Memory B cell (primary cell): ENCODE data around the gene ADM2.

Source experiments
- ATAC-seq: fragments of 150-1000 bp; cut with Tn5 transposase; 2 replicates; pipeline ENCODE4 v1.10.0; 2021; ENCODE audit warnings: low read depth, mild to moderate bottlenecking, moderate library complexity
- DNase-seq, 2 donors: peaks; one replicate each; pipeline ENCODE4 v3.0.0; 2022; ENCODE audit warnings: low spot score in 2 of 2
- H3K27ac Mint-ChIP-seq: one replicate; pipeline ENCODE4 v1.8.0; 2022; ENCODE audit warnings: mild to moderate bottlenecking, moderate library complexity, mixed read lengths
- H3K27me3 Mint-ChIP-seq: one replicate; pipeline ENCODE4 v1.8.0; 2022; ENCODE audit warnings: mixed read lengths
- H3K36me3 Mint-ChIP-seq: one replicate; pipeline ENCODE4 v1.8.0; 2022; ENCODE audit warnings: mild to moderate bottlenecking, mixed read lengths
- H3K4me1 Mint-ChIP-seq: one replicate; pipeline ENCODE4 v1.8.0; 2022; ENCODE audit warnings: mixed read lengths
- H3K4me3 Mint-ChIP-seq: one replicate; pipeline ENCODE4 v1.8.0; 2022; ENCODE audit warnings: mild to moderate bottlenecking, moderate library complexity, mixed read lengths
- H3K9me3 Mint-ChIP-seq: one replicate; pipeline ENCODE4 v1.8.0; 2022; ENCODE audit warnings: mixed read lengths

Gene ADM2

GRCh38 chr22:50468626-50469025, 12.7 kb upstream of the ADM2 start:
- no peak for DNase-seq
- Mint-ChIP-seq H3K4me1 (peaks cover 44% of the 10 kb centered on the region), H3K27ac (peak overlapping the region; percentile 86), H3K27me3 (no peaks in the 10 kb centered on the region), H3K36me3 (peaks cover 18% of the 10 kb centered on the region), H3K9me3 (no peaks in the 10 kb centered on the region), H3K4me3 (no peak overlapping the region)
- ATAC-seq: no peak

- peak overlapping the region; percentile 76 for H3K4me3 Mint-ChIP-seq
- ATAC-seq (peak; percentile 81), DNase-seq (peak; percentile 79 to 91)
- H3K36me3 Mint-ChIP-seq: peaks cover 13% of the 10 kb centered on the region
- peaks cover 49% of the 10 kb centered on the region for H3K4me1 Mint-ChIP-seq
- peak overlapping the region; percentile 86 for H3K27ac Mint-ChIP-seq
- no peaks in the 10 kb centered on the region for H3K9me3 Mint-ChIP-seq
- H3K27me3 Mint-ChIP-seq: no peaks in the 10 kb centered on the region
Observed at GRCh38 chr22:50469377-50470305, 11.7 kb upstream of the ADM2 start.

GRCh38 chr22:50470491-50470890, 10.9 kb upstream of the ADM2 start:
- Mint-ChIP-seq H3K4me3 (peak overlapping the region; percentile 76), H3K27me3 (no peaks in the 10 kb centered on the region), H3K4me1 (peaks cover 50% of the 10 kb centered on the region), H3K9me3 (no peaks in the 10 kb centered on the region), H3K36me3 (peaks cover 11% of the 10 kb centered on the region), H3K27ac (peak overlapping the region; percentile 86)
- DNase-seq (peak in 1 of 2 donors; percentile 44), ATAC-seq (no peak)

- no peaks in the 10 kb centered on the region for H3K9me3 Mint-ChIP-seq
- no peak for DNase-seq
- H3K4me1 Mint-ChIP-seq: peaks cover 51% of the 10 kb centered on the region
- no peak overlapping the region for H3K27ac Mint-ChIP-seq
- no peaks in the 10 kb centered on the region for H3K27me3 Mint-ChIP-seq
- ATAC-seq: no peak
- H3K4me3 Mint-ChIP-seq: peak overlapping the region; percentile 76
- H3K36me3 Mint-ChIP-seq: peaks cover 6% of the 10 kb centered on the region
Observed at GRCh38 chr22:50471197-50471847, 10.0 kb upstream of the ADM2 start.

- Mint-ChIP-seq H3K4me1 (peaks cover 48% of the 10 kb centered on the region), H3K27me3 (no peaks in the 10 kb centered on the region)
Observed at GRCh38 chr22:50471962-50472361, 9.4 kb upstream of the ADM2 start.

GRCh38 chr22:50473088-50473487, 8.3 kb upstream of the ADM2 start:
- DNase-seq (peak; percentile 34 to 44), ATAC-seq (no peak)
- Mint-ChIP-seq H3K36me3 (no peaks in the 10 kb centered on the region), H3K27me3 (no peaks in the 10 kb centered on the region), H3K4me1 (peaks cover 48% of the 10 kb centered on the region), H3K4me3 (peak overlapping the region; percentile 88), H3K27ac (peak overlapping the region; percentile 80), H3K9me3 (no peaks in the 10 kb centered on the region)

More at GRCh38 chr22:50471962-50472361, 9.4 kb upstream of the ADM2 start:
- ATAC-seq: no peak
- Mint-ChIP-seq H3K27ac (no peak overlapping the region), H3K4me3 (peak overlapping the region; percentile 51), H3K9me3 (no peaks in the 10 kb centered on the region), H3K36me3 (peaks cover under 1% of the 10 kb centered on the region)
- DNase-seq: no peak

GRCh38 chr22:50473855-50474671, 7.3 kb upstream of the ADM2 start:
- ATAC-seq: no peak
- no peaks in the 10 kb centered on the region for H3K27me3 Mint-ChIP-seq
- DNase-seq: no peak
- H3K27ac Mint-ChIP-seq: peak overlapping the region; percentile 84
- no peaks in the 10 kb centered on the region for H3K9me3 Mint-ChIP-seq
- H3K36me3 Mint-ChIP-seq: no peaks in the 10 kb centered on the region
- peaks cover 41% of the 10 kb centered on the region for H3K4me1 Mint-ChIP-seq
- H3K4me3 Mint-ChIP-seq: peak overlapping the region; percentile 88

- Mint-ChIP-seq H3K9me3 (no peaks in the 10 kb centered on the region), H3K4me1 (peaks cover 36% of the 10 kb centered on the region), H3K27me3 (no peaks in the 10 kb centered on the region), H3K27ac (peak within 1 kb of the TSS; percentile 84), H3K36me3 (no peaks in the 10 kb centered on the region), H3K4me3 (peak within 1 kb of the TSS; percentile 88)
- ATAC-seq (peak; percentile 77), DNase-seq (peak; percentile 84 to 89)
Observed at GRCh38 chr22:50474710-50475651, 6.4 kb upstream of the ADM2 start, which contains the start of gene SBF1. Gene SBF1 (minus strand): TSS chr22:50475035. CDS start chr22:50474840, 195 bp downstream.

- ATAC-seq (no peak), DNase-seq (no peak)
- Mint-ChIP-seq H3K4me1 (peaks cover 30% of the 10 kb centered on the region), H3K27me3 (peaks cover 2% of the 10 kb centered on the region), H3K36me3 (no peaks in the 10 kb centered on the region), H3K27ac (no peak overlapping the region), H3K9me3 (no peaks in the 10 kb centered on the region), H3K4me3 (peak overlapping the region; percentile 75)
Observed at GRCh38 chr22:50475652-50476002, 5.7 kb upstream of the ADM2 start.

- Mint-ChIP-seq H3K36me3 (no peaks in the 10 kb centered on the region), H3K4me1 (peaks cover 23% of the 10 kb centered on the region), H3K27me3 (peaks cover 2% of the 10 kb centered on the region), H3K27ac (no peak overlapping the region), H3K9me3 (no peaks in the 10 kb centered on the region), H3K4me3 (peak overlapping the region; percentile 52)
- DNase-seq: no peak
- ATAC-seq: no peak
Observed at GRCh38 chr22:50476868-50477267, 4.5 kb upstream of the ADM2 start.

- H3K27me3 Mint-ChIP-seq: peaks cover 2% of the 10 kb centered on the region
- no peak for ATAC-seq
- no peak for DNase-seq
- no peaks in the 10 kb centered on the region for H3K36me3 Mint-ChIP-seq
- H3K4me3 Mint-ChIP-seq: no peak overlapping the region
- no peak overlapping the region for H3K27ac Mint-ChIP-seq
- peaks cover 16% of the 10 kb centered on the region for H3K4me1 Mint-ChIP-seq
- no peaks in the 10 kb centered on the region for H3K9me3 Mint-ChIP-seq
Observed at GRCh38 chr22:50477923-50478322, 3.4 kb upstream of the ADM2 start.

GRCh38 chr22:50479721-50480120, 1.6 kb upstream of the ADM2 start:
- Mint-ChIP-seq H3K27me3 (peaks cover 2% of the 10 kb centered on the region), H3K4me1 (peaks cover 9% of the 10 kb centered on the region)
- DNase-seq: no peak

GRCh38 chr22:50481045-50481439, 301 bp upstream of the ADM2 start:
- Mint-ChIP-seq H3K4me1 (peaks cover 11% of the 10 kb centered on the region), H3K9me3 (no peaks in the 10 kb centered on the region), H3K36me3 (no peaks in the 10 kb centered on the region), H3K4me3 (peak overlapping the region; percentile 50), H3K27me3 (peaks cover 2% of the 10 kb centered on the region), H3K27ac (no peak overlapping the region)
- no peak for DNase-seq
- ATAC-seq: no peak

More at GRCh38 chr22:50479721-50480120, 1.6 kb upstream of the ADM2 start:
- H3K4me3 Mint-ChIP-seq: peak overlapping the region; percentile 76
- H3K36me3 Mint-ChIP-seq: no peaks in the 10 kb centered on the region
- H3K27ac Mint-ChIP-seq: no peak overlapping the region
- H3K9me3 Mint-ChIP-seq: no peaks in the 10 kb centered on the region
- ATAC-seq: no peak
